ENCODE data around the gene VWA2.

The VWA2 gene

GRCh38 chr10:114289096-114289436 is 50.0 kb downstream of the VWA2 start:
- Histone ChIP-seq H3K9ac (ENCODE audit: low read depth, low read length) (no peak overlapping the region), H3K36me3 (ENCODE audit: control insufficient read depth, insufficient read depth, low read length) (no peaks in the 10 kb centered on the region), H3K27me3 (ENCODE audit: control insufficient read depth, insufficient read depth, low read length) (no peaks in the 10 kb centered on the region), H3K4me1 (ENCODE audit: control insufficient read depth, insufficient read depth, low read length) (no peaks in the 10 kb centered on the region), H3K4me3 (ENCODE audit: low read depth, low read length) (no peak overlapping the region), H3K9me3 (ENCODE audit: control insufficient read depth, insufficient read depth, low read length) (no peaks in the 10 kb centered on the region)

GRCh38 chr10:114290038-114290437 is 51.0 kb downstream of the VWA2 start:
- H3K9me3 ChIP-seq (ENCODE audit: control insufficient read depth, insufficient read depth, low read length), result no peaks in the 10 kb centered on the region

GRCh38 chr10:114291076-114291475 is 52.0 kb downstream of the VWA2 start:
- Histone ChIP-seq H3K4me3 (ENCODE audit: low read depth, low read length) (no peak overlapping the region), H3K9me3 (ENCODE audit: control insufficient read depth, insufficient read depth, low read length) (peaks cover 5% of the 10 kb centered on the region), H3K9ac (ENCODE audit: low read depth, low read length) (no peak overlapping the region), H3K27me3 (ENCODE audit: control insufficient read depth, insufficient read depth, low read length) (no peaks in the 10 kb centered on the region), H3K4me1 (ENCODE audit: control insufficient read depth, insufficient read depth, low read length) (no peaks in the 10 kb centered on the region), H3K36me3 (ENCODE audit: control insufficient read depth, insufficient read depth, low read length) (peaks cover 6% of the 10 kb centered on the region)

More at GRCh38 chr10:114290038-114290437, 51.0 kb downstream of the VWA2 start:
- H3K4me3 ChIP-seq (ENCODE audit: low read depth, low read length), result no peak overlapping the region
- no peaks in the 10 kb centered on the region for H3K27me3 ChIP-seq (ENCODE audit: control insufficient read depth, insufficient read depth, low read length)
- H3K9ac ChIP-seq (ENCODE audit: low read depth, low read length), result no peak overlapping the region
- H3K4me1 ChIP-seq (ENCODE audit: control insufficient read depth, insufficient read depth, low read length), result no peaks in the 10 kb centered on the region
- no peaks in the 10 kb centered on the region for H3K36me3 ChIP-seq (ENCODE audit: control insufficient read depth, insufficient read depth, low read length)

GRCh38 chr10:114291516-114291915 is 52.5 kb downstream of the VWA2 start:
- Histone ChIP-seq H3K36me3 (ENCODE audit: control insufficient read depth, insufficient read depth, low read length) (peaks cover 6% of the 10 kb centered on the region), H3K4me3 (ENCODE audit: low read depth, low read length) (no peak overlapping the region), H3K4me1 (ENCODE audit: control insufficient read depth, insufficient read depth, low read length) (no peaks in the 10 kb centered on the region), H3K9me3 (ENCODE audit: control insufficient read depth, insufficient read depth, low read length) (peaks cover 5% of the 10 kb centered on the region), H3K27me3 (ENCODE audit: control insufficient read depth, insufficient read depth, low read length) (no peaks in the 10 kb centered on the region), H3K9ac (ENCODE audit: low read depth, low read length) (no peak overlapping the region)

GRCh38 chr10:114293075-114293474 is 54.0 kb downstream of the VWA2 start:
- Histone ChIP-seq H3K9ac (ENCODE audit: low read depth, low read length) (no peak overlapping the region), H3K4me1 (ENCODE audit: control insufficient read depth, insufficient read depth, low read length) (no peaks in the 10 kb centered on the region), H3K4me3 (ENCODE audit: low read depth, low read length) (no peak overlapping the region), H3K9me3 (ENCODE audit: control insufficient read depth, insufficient read depth, low read length) (peaks cover 5% of the 10 kb centered on the region), H3K36me3 (ENCODE audit: control insufficient read depth, insufficient read depth, low read length) (peaks cover 12% of the 10 kb centered on the region), H3K27me3 (ENCODE audit: control insufficient read depth, insufficient read depth, low read length) (no peaks in the 10 kb centered on the region)

GRCh38 chr10:114294549-114294948 is 55.5 kb downstream of the VWA2 start:
- no peak overlapping the region for H3K9ac ChIP-seq (ENCODE audit: low read depth, low read length)
- peaks cover 5% of the 10 kb centered on the region for H3K9me3 ChIP-seq (ENCODE audit: control insufficient read depth, insufficient read depth, low read length)
- no peaks in the 10 kb centered on the region for H3K27me3 ChIP-seq (ENCODE audit: control insufficient read depth, insufficient read depth, low read length)
- H3K4me3 ChIP-seq (ENCODE audit: low read depth, low read length), result no peak overlapping the region
- peaks cover 12% of the 10 kb centered on the region for H3K36me3 ChIP-seq (ENCODE audit: control insufficient read depth, insufficient read depth, low read length)
- H3K4me1 ChIP-seq (ENCODE audit: control insufficient read depth, insufficient read depth, low read length), result no peaks in the 10 kb centered on the region

- no peak overlapping the region for H3K9ac ChIP-seq (ENCODE audit: low read depth, low read length)
- H3K27me3 ChIP-seq (ENCODE audit: control insufficient read depth, insufficient read depth, low read length), result no peaks in the 10 kb centered on the region
- no peaks in the 10 kb centered on the region for H3K4me1 ChIP-seq (ENCODE audit: control insufficient read depth, insufficient read depth, low read length)
- H3K9me3 ChIP-seq (ENCODE audit: control insufficient read depth, insufficient read depth, low read length), result peaks cover 5% of the 10 kb centered on the region
- H3K4me3 ChIP-seq (ENCODE audit: low read depth, low read length), result no peak overlapping the region
- H3K36me3 ChIP-seq (ENCODE audit: control insufficient read depth, insufficient read depth, low read length), result peaks cover 12% of the 10 kb centered on the region
Observed at GRCh38 chr10:114295393-114295792, 56.3 kb downstream of the VWA2 start.

GRCh38 chr10:114297136-114297705 is 58.2 kb downstream of the VWA2 start:
- Histone ChIP-seq H3K36me3 (ENCODE audit: control insufficient read depth, insufficient read depth, low read length) (peaks cover 12% of the 10 kb centered on the region), H3K9me3 (ENCODE audit: control insufficient read depth, insufficient read depth, low read length) (peaks cover 5% of the 10 kb centered on the region), H3K4me3 (ENCODE audit: low read depth, low read length) (no peak overlapping the region), H3K9ac (ENCODE audit: low read depth, low read length) (no peak overlapping the region), H3K27me3 (ENCODE audit: control insufficient read depth, insufficient read depth, low read length) (no peaks in the 10 kb centered on the region), H3K4me1 (ENCODE audit: control insufficient read depth, insufficient read depth, low read length) (no peaks in the 10 kb centered on the region)

GRCh38 chr10:114300036-114300645 is 61.1 kb downstream of the VWA2 start:
- Histone ChIP-seq H3K27me3 (ENCODE audit: control insufficient read depth, insufficient read depth, low read length) (no peaks in the 10 kb centered on the region), H3K4me3 (ENCODE audit: low read depth, low read length) (no peak overlapping the region), H3K36me3 (ENCODE audit: control insufficient read depth, insufficient read depth, low read length) (peaks cover 12% of the 10 kb centered on the region), H3K9ac (ENCODE audit: low read depth, low read length) (no peak overlapping the region), H3K4me1 (ENCODE audit: control insufficient read depth, insufficient read depth, low read length) (peaks cover 4% of the 10 kb centered on the region), H3K9me3 (ENCODE audit: control insufficient read depth, insufficient read depth, low read length) (peaks cover 5% of the 10 kb centered on the region)

GRCh38 chr10:114301177-114301576 is 62.1 kb downstream of the VWA2 start:
- Histone ChIP-seq H3K9ac (ENCODE audit: low read depth, low read length) (no peak overlapping the region), H3K36me3 (ENCODE audit: control insufficient read depth, insufficient read depth, low read length) (peaks cover 7% of the 10 kb centered on the region)

GRCh38 chr10:114301951-114302710 is 63.1 kb downstream of the VWA2 start:
- no peak overlapping the region for H3K4me3 ChIP-seq (ENCODE audit: low read depth, low read length)
- peaks cover 1% of the 10 kb centered on the region for H3K36me3 ChIP-seq (ENCODE audit: control insufficient read depth, insufficient read depth, low read length)
- H3K9me3 ChIP-seq (ENCODE audit: control insufficient read depth, insufficient read depth, low read length), result no peaks in the 10 kb centered on the region
- no peaks in the 10 kb centered on the region for H3K27me3 ChIP-seq (ENCODE audit: control insufficient read depth, insufficient read depth, low read length)
- H3K9ac ChIP-seq (ENCODE audit: low read depth, low read length), result no peak overlapping the region
- peaks cover 4% of the 10 kb centered on the region for H3K4me1 ChIP-seq (ENCODE audit: control insufficient read depth, insufficient read depth, low read length)

More at GRCh38 chr10:114301177-114301576, 62.1 kb downstream of the VWA2 start:
- no peaks in the 10 kb centered on the region for H3K9me3 ChIP-seq (ENCODE audit: control insufficient read depth, insufficient read depth, low read length)
- H3K27me3 ChIP-seq (ENCODE audit: control insufficient read depth, insufficient read depth, low read length), result no peaks in the 10 kb centered on the region
- H3K4me1 ChIP-seq (ENCODE audit: control insufficient read depth, insufficient read depth, low read length), result peaks cover 4% of the 10 kb centered on the region
- no peak overlapping the region for H3K4me3 ChIP-seq (ENCODE audit: low read depth, low read length)

- H3K4me1 ChIP-seq (ENCODE audit: control insufficient read depth, insufficient read depth, low read length), result peaks cover 4% of the 10 kb centered on the region
- no peak overlapping the region for H3K4me3 ChIP-seq (ENCODE audit: low read depth, low read length)
- H3K27me3 ChIP-seq (ENCODE audit: control insufficient read depth, insufficient read depth, low read length), result no peaks in the 10 kb centered on the region
- no peak overlapping the region for H3K9ac ChIP-seq (ENCODE audit: low read depth, low read length)
- no peaks in the 10 kb centered on the region for H3K9me3 ChIP-seq (ENCODE audit: control insufficient read depth, insufficient read depth, low read length)
- no peaks in the 10 kb centered on the region for H3K36me3 ChIP-seq (ENCODE audit: control insufficient read depth, insufficient read depth, low read length)
Observed at GRCh38 chr10:114303556-114303955, 64.5 kb downstream of the VWA2 start.

All from iPS-15b (cell line).